ENCODE data around the gene DAW1. TPM values are rescaled to one million over a fixed set of nuclear protein-coding genes. Genes with fewer than 3 reads are reported as not detected.

The DAW1 gene
- total RNA-seq, 5 donors from 2014 or later (not counting 1 experiment from before 2014, with no cell fraction given): not detected

GRCh38 chr2:227864161-227864756 is 7.2 kb upstream of the DAW1 start:
- H3K4me1 Mint-ChIP-seq: no peaks in the 10 kb centered on the region
- H3K27ac ChIP-seq (ENCODE audit: low read length): no peak overlapping the region
- H3K9me3 Mint-ChIP-seq: no peaks in the 10 kb centered on the region
- no peaks in the 10 kb centered on the region for H3K36me3 Mint-ChIP-seq
- H3K4me3 Mint-ChIP-seq: no peak overlapping the region
- no peak overlapping the region for H3K4me3 ChIP-seq (ENCODE audit: control insufficient read depth in 1 of 2, extremely low read depth in 1 of 2, low read length in 1 of 2)
- ChIA-PET POLR2A (no interaction called here), CTCF (no interaction called here)
- 73% methylated on average over 7 of the region's 9 CpGs for WGBS (ENCODE audit: insufficient coverage)
- peaks cover 0 to 2% of the 10 kb centered on the region in 2 experiments for H3K27me3 ChIP-seq (replicated peaks in 1 of 2; ENCODE audit: control insufficient read depth in 2 of 2, extremely low read depth in 1 of 2, insufficient read depth in 2 of 2, low read length in 1 of 2)
- peaks cover 3 to 13% of the 10 kb centered on the region in 2 donors for H3K27me3 Mint-ChIP-seq
- DNase-seq (no peak), ATAC-seq (replicated peaks in 1 of 4) (no peak)
- H3K36me3 ChIP-seq (ENCODE audit: control insufficient read depth in 2 of 2, extremely low read depth in 1 of 2, insufficient read depth in 1 of 2, low read length in 1 of 2): no peaks in the 10 kb centered on the region
- H3K4me1 ChIP-seq (ENCODE audit: control insufficient read depth in 1 of 2, extremely low read depth in 1 of 2, insufficient read depth in 2 of 2, low read length in 2 of 2): no peaks in the 10 kb centered on the region
- no peaks in the 10 kb centered on the region for H3K9me3 ChIP-seq
- no peak overlapping the region for H3K27ac Mint-ChIP-seq

- no peak overlapping the region for H3K4me3 Mint-ChIP-seq
- DNase-seq (no peak), ATAC-seq (replicated peaks in 1 of 4) (no peak)
- H3K36me3 Mint-ChIP-seq: no peaks in the 10 kb centered on the region
- Histone ChIP-seq H3K9me3 (no peaks in the 10 kb centered on the region), H3K4me3 (ENCODE audit: control insufficient read depth in 1 of 2, extremely low read depth in 1 of 2, low read length in 1 of 2) (no peak overlapping the region), H3K36me3 (ENCODE audit: control insufficient read depth in 2 of 2, extremely low read depth in 1 of 2, insufficient read depth in 1 of 2, low read length in 1 of 2) (no peaks in the 10 kb centered on the region), H3K27me3 (replicated peaks in 1 of 2; ENCODE audit: control insufficient read depth in 2 of 2, extremely low read depth in 1 of 2, insufficient read depth in 2 of 2, low read length in 1 of 2) (no peaks in the 10 kb centered on the region), H3K27ac (ENCODE audit: low read length) (no peak overlapping the region), H3K4me1 (ENCODE audit: control insufficient read depth in 1 of 2, extremely low read depth in 1 of 2, insufficient read depth in 2 of 2, low read length in 2 of 2) (no peaks in the 10 kb centered on the region)
- POLR2A ChIA-PET: no interaction called here
- WGBS (ENCODE audit: insufficient coverage): 77% methylated on average over 3 of the region's 4 CpGs
- H3K27ac Mint-ChIP-seq: no peak overlapping the region
- no peaks in the 10 kb centered on the region for H3K4me1 Mint-ChIP-seq
- H3K27me3 Mint-ChIP-seq: peaks cover 8 to 22% of the 10 kb centered on the region in 2 donors
- H3K9me3 Mint-ChIP-seq: no peaks in the 10 kb centered on the region
- CTCF ChIA-PET: no interaction called here
Observed at GRCh38 chr2:227865291-227865690, 6.1 kb upstream of the DAW1 start.

GRCh38 chr2:227867386-227867785 is 4.0 kb upstream of the DAW1 start:
- Histone ChIP-seq H3K36me3 (ENCODE audit: control insufficient read depth in 2 of 2, extremely low read depth in 1 of 2, insufficient read depth in 1 of 2, low read length in 1 of 2) (no peaks in the 10 kb centered on the region), H3K4me3 (ENCODE audit: control insufficient read depth in 1 of 2, extremely low read depth in 1 of 2, low read length in 1 of 2) (no peak overlapping the region), H3K9me3 (no peaks in the 10 kb centered on the region), H3K27me3 (replicated peaks in 1 of 2; ENCODE audit: control insufficient read depth in 2 of 2, extremely low read depth in 1 of 2, insufficient read depth in 2 of 2, low read length in 1 of 2) (peaks cover 4 to 10% of the 10 kb centered on the region in 2 experiments), H3K4me1 (ENCODE audit: control insufficient read depth in 1 of 2, extremely low read depth in 1 of 2, insufficient read depth in 2 of 2, low read length in 2 of 2) (peaks cover 0 to 7% of the 10 kb centered on the region in 2 experiments), H3K27ac (ENCODE audit: low read length) (no peak overlapping the region)
- no CpG with 5 or more reads among the region's 2 CpGs for WGBS (ENCODE audit: insufficient coverage)
- no peak overlapping the region for H3K27ac Mint-ChIP-seq
- ATAC-seq (replicated peaks in 1 of 4) (no peak), DNase-seq (no peak)
- no peaks in the 10 kb centered on the region for H3K36me3 Mint-ChIP-seq
- H3K27me3 Mint-ChIP-seq: peaks cover 13 to 25% of the 10 kb centered on the region in 2 donors
- ChIA-PET CTCF (no interaction called here), POLR2A (no interaction called here)
- H3K9me3 Mint-ChIP-seq: no peaks in the 10 kb centered on the region
- no peak overlapping the region for H3K4me3 Mint-ChIP-seq
- no peaks in the 10 kb centered on the region for H3K4me1 Mint-ChIP-seq

- no peak overlapping the region for H3K27ac ChIP-seq (ENCODE audit: low read length)
- Mint-ChIP-seq H3K36me3 (no peaks in the 10 kb centered on the region), H3K27ac (no peak overlapping the region), H3K4me3 (peak overlapping the region in 1 of 3 donors; percentile 7), H3K4me1 (no peaks in the 10 kb centered on the region), H3K27me3 (peaks cover 33 to 44% of the 10 kb centered on the region in 2 donors), H3K9me3 (no peaks in the 10 kb centered on the region)
- no peaks in the 10 kb centered on the region for H3K9me3 ChIP-seq
- H3K36me3 ChIP-seq (ENCODE audit: control insufficient read depth in 2 of 2, extremely low read depth in 1 of 2, insufficient read depth in 1 of 2, low read length in 1 of 2): no peaks in the 10 kb centered on the region
- DNase-seq (no peak), ATAC-seq (replicated peaks in 1 of 4) (no peak)
- ChIA-PET POLR2A (no interaction called here), CTCF (interaction anchor here in 1 of 2 donors (0.9 kb wide), 1 partner anchor 9 kb away, joined by 4 read pairs; no protein-coding TSS in a partner anchor)
- peak overlapping the region; percentile 17 to 54 for H3K4me3 ChIP-seq (ENCODE audit: control insufficient read depth in 1 of 2, extremely low read depth in 1 of 2, low read length in 1 of 2)
- WGBS (ENCODE audit: insufficient coverage): 60% methylated on average over 6 of the region's 13 CpGs
- H3K27me3 ChIP-seq (replicated peaks in 1 of 2; ENCODE audit: control insufficient read depth in 2 of 2, extremely low read depth in 1 of 2, insufficient read depth in 2 of 2, low read length in 1 of 2): peaks cover 4 to 13% of the 10 kb centered on the region in 2 experiments
- peaks cover 0 to 7% of the 10 kb centered on the region in 2 experiments for H3K4me1 ChIP-seq (ENCODE audit: control insufficient read depth in 1 of 2, extremely low read depth in 1 of 2, insufficient read depth in 2 of 2, low read length in 2 of 2)
Observed at GRCh38 chr2:227870710-227871374, 589 bp upstream of the DAW1 start.

GRCh38 chr2:227872676-227873075 is 1.2 kb downstream of the DAW1 start:
- Mint-ChIP-seq H3K9me3 (no peaks in the 10 kb centered on the region), H3K27me3 (peaks cover 33 to 42% of the 10 kb centered on the region in 2 donors), H3K4me3 (no peak overlapping the region), H3K36me3 (no peaks in the 10 kb centered on the region), H3K4me1 (no peaks in the 10 kb centered on the region), H3K27ac (no peak overlapping the region)
- Histone ChIP-seq H3K4me1 (ENCODE audit: control insufficient read depth in 1 of 2, extremely low read depth in 1 of 2, insufficient read depth in 2 of 2, low read length in 2 of 2) (peaks cover 0 to 7% of the 10 kb centered on the region in 2 experiments), H3K27ac (ENCODE audit: low read length) (no peak overlapping the region), H3K36me3 (ENCODE audit: control insufficient read depth in 2 of 2, extremely low read depth in 1 of 2, insufficient read depth in 1 of 2, low read length in 1 of 2) (no peaks in the 10 kb centered on the region), H3K27me3 (replicated peaks in 1 of 2; ENCODE audit: control insufficient read depth in 2 of 2, extremely low read depth in 1 of 2, insufficient read depth in 2 of 2, low read length in 1 of 2) (peaks cover 4 to 13% of the 10 kb centered on the region in 2 experiments), H3K9me3 (no peaks in the 10 kb centered on the region), H3K4me3 (ENCODE audit: control insufficient read depth in 1 of 2, extremely low read depth in 1 of 2, low read length in 1 of 2) (no peak overlapping the region)
- CTCF ChIA-PET: interaction anchor here (0.7 to 1.3 kb wide), 4 partner anchors 17 to 18 kb away, joined by 3 to 6 read pairs (median 4); no protein-coding TSS in a partner anchor
- no peak for DNase-seq
- POLR2A ChIA-PET: no interaction called here
- 86% methylated on average over 3 of the region's 4 CpGs for WGBS (ENCODE audit: insufficient coverage)
- ATAC-seq (replicated peaks in 1 of 4): no peak

GRCh38 chr2:227876300-227876801 is 4.9 kb downstream of the DAW1 start:
- no peak for DNase-seq
- no peak overlapping the region for H3K4me3 Mint-ChIP-seq
- H3K9me3 ChIP-seq: no peaks in the 10 kb centered on the region
- 63% methylated on average over 2 of the region's 6 CpGs for WGBS (ENCODE audit: insufficient coverage)
- peaks cover 0 to 9% of the 10 kb centered on the region in 2 experiments for H3K27me3 ChIP-seq (replicated peaks in 1 of 2; ENCODE audit: control insufficient read depth in 2 of 2, extremely low read depth in 1 of 2, insufficient read depth in 2 of 2, low read length in 1 of 2)
- ChIA-PET CTCF (no interaction called here), POLR2A (no interaction called here)
- peaks cover 0 to 4% of the 10 kb centered on the region in 2 experiments for H3K4me1 ChIP-seq (ENCODE audit: control insufficient read depth in 1 of 2, extremely low read depth in 1 of 2, insufficient read depth in 2 of 2, low read length in 2 of 2)
- no peak overlapping the region for H3K4me3 ChIP-seq (ENCODE audit: control insufficient read depth in 1 of 2, extremely low read depth in 1 of 2, low read length in 1 of 2)
- H3K27ac Mint-ChIP-seq: no peak overlapping the region
- no peaks in the 10 kb centered on the region for H3K9me3 Mint-ChIP-seq
- no peak overlapping the region for H3K27ac ChIP-seq (ENCODE audit: low read length)
- no peaks in the 10 kb centered on the region for H3K36me3 Mint-ChIP-seq
- H3K4me1 Mint-ChIP-seq: no peaks in the 10 kb centered on the region
- H3K27me3 Mint-ChIP-seq: peaks cover 20 to 31% of the 10 kb centered on the region in 2 donors
- H3K36me3 ChIP-seq (ENCODE audit: control insufficient read depth in 2 of 2, extremely low read depth in 1 of 2, insufficient read depth in 1 of 2, low read length in 1 of 2): no peaks in the 10 kb centered on the region
- ATAC-seq (replicated peaks in 1 of 4): no peak
